ENCODE results near the gene KDM1B. TPM values are rescaled to one million over a fixed set of nuclear protein-coding genes. Genes with fewer than 3 reads are reported as not detected.
A peak's percentile ranks its signal among the peaks of the same experiment; 100 is the strongest.

The KDM1B gene
- total and polyA plus RNA-seq, 5 donors from 2014 or later = 0.94 to 13.1 (median 3.2) TPM

GRCh38 chr6:18245079-18245478 lies 89.9 kb downstream of the KDM1B start:
- H3K27ac Mint-ChIP-seq = peak overlapping the region in 2 of 3 donors; percentile 27 to 88
- no peak overlapping the region for H3K4me3 Mint-ChIP-seq
- Histone ChIP-seq H3K4me3 (ENCODE audit: low read depth, low read length) (no peak overlapping the region), H3K4me1 (ENCODE audit: control insufficient read depth, insufficient read depth, low read length, poor library complexity, severe bottlenecking) (peaks cover 11% of the 10 kb centered on the region), H3K36me3 (ENCODE audit: control insufficient read depth, insufficient read depth, low read length) (peaks cover 56% of the 10 kb centered on the region), H3K27me3 (ENCODE audit: control insufficient read depth, insufficient read depth, low read length) (no peaks in the 10 kb centered on the region), H3K27ac (ENCODE audit: insufficient read depth, low read length, poor library complexity, severe bottlenecking) (no peak overlapping the region), H3K9me3 (ENCODE audit: control insufficient read depth in 2 of 2, low read length in 2 of 2) (no peaks in the 10 kb centered on the region)
- no peaks in the 10 kb centered on the region for H3K27me3 Mint-ChIP-seq
- H3K4me1 Mint-ChIP-seq = peaks cover 46 to 74% (median 58%) of the 10 kb centered on the region in 4 donors
- no peaks in the 10 kb centered on the region for H3K9me3 Mint-ChIP-seq
- ATAC-seq (ENCODE audit: low read depth in 2 of 2) = no peak
- DNase-seq = no peak
- H3K36me3 Mint-ChIP-seq = peaks cover 67% of the 10 kb centered on the region

DNA sequence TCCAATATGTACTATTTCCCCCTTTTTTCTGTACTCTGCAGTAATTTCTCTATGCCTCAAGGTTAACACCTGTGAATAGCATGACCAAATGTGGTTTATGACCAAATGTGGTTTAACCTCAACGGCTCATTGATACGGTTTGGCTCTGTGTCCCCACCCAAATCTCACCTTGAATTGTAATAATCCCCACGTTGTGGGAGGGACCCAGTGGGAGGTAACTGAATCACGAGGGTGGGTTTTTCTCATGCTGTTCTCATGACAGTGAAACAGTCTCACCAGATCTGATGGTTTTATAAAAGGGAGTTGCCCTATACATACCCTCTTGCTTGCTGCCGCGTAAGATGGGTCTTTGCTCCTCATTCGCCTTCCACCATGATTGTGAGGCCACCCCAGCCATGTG lies 90.4 kb downstream of the KDM1B start:
- Histone ChIP-seq H3K9me3 (ENCODE audit: control insufficient read depth in 2 of 2, low read length in 2 of 2) (no peaks in the 10 kb centered on the region), H3K36me3 (ENCODE audit: control insufficient read depth, insufficient read depth, low read length) (peaks cover 57% of the 10 kb centered on the region), H3K4me1 (ENCODE audit: control insufficient read depth, insufficient read depth, low read length, poor library complexity, severe bottlenecking) (peaks cover 11% of the 10 kb centered on the region), H3K27ac (ENCODE audit: insufficient read depth, low read length, poor library complexity, severe bottlenecking) (no peak overlapping the region), H3K4me3 (ENCODE audit: low read depth, low read length) (no peak overlapping the region), H3K27me3 (ENCODE audit: control insufficient read depth, insufficient read depth, low read length) (no peaks in the 10 kb centered on the region)
- DNase-seq (peak in 2 of 3 donors; percentile 24 to 51), ATAC-seq (ENCODE audit: low read depth in 2 of 2) (no peak)
- H3K9me3 Mint-ChIP-seq = no peaks in the 10 kb centered on the region
- peak overlapping the region in 2 of 3 donors; percentile 12 to 88 for H3K27ac Mint-ChIP-seq
- H3K4me3 Mint-ChIP-seq = no peak overlapping the region
- peaks cover 67% of the 10 kb centered on the region for H3K36me3 Mint-ChIP-seq
- H3K4me1 Mint-ChIP-seq = peaks cover 42 to 68% (median 54%) of the 10 kb centered on the region in 4 donors
- H3K27me3 Mint-ChIP-seq = no peaks in the 10 kb centered on the region

DNA sequence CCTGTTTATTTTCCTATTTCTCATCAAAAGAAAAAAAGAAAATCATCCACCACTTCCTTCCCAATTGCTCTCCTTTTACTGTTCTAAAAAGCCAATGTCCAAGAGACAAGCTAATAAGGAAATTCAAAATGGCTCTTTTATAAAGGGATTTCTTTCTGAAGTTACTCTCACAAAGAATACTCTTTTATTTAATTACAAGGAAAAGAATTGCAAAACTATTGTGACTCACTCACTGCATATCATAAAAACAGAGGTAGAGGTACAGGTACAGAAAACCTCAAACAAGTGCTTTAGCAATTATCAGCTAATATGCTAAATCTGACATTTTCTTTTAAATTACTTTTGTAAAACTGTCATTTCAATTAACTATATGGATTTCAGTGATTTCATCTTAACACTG lies 91.0 kb downstream of the KDM1B start:
- no peak overlapping the region for H3K27ac Mint-ChIP-seq
- H3K4me1 Mint-ChIP-seq = peaks cover 42 to 63% (median 51%) of the 10 kb centered on the region in 4 donors
- H3K9me3 Mint-ChIP-seq = no peaks in the 10 kb centered on the region
- peaks cover 64% of the 10 kb centered on the region for H3K36me3 Mint-ChIP-seq
- Histone ChIP-seq H3K4me1 (ENCODE audit: control insufficient read depth, insufficient read depth, low read length, poor library complexity, severe bottlenecking) (peaks cover 11% of the 10 kb centered on the region), H3K36me3 (ENCODE audit: control insufficient read depth, insufficient read depth, low read length) (peaks cover 63% of the 10 kb centered on the region), H3K9me3 (ENCODE audit: control insufficient read depth in 2 of 2, low read length in 2 of 2) (no peaks in the 10 kb centered on the region), H3K27ac (ENCODE audit: insufficient read depth, low read length, poor library complexity, severe bottlenecking) (no peak overlapping the region), H3K27me3 (ENCODE audit: control insufficient read depth, insufficient read depth, low read length) (no peaks in the 10 kb centered on the region), H3K4me3 (ENCODE audit: low read depth, low read length) (no peak overlapping the region)
- DNase-seq = no peak
- no peaks in the 10 kb centered on the region for H3K27me3 Mint-ChIP-seq
- ATAC-seq (ENCODE audit: low read depth in 2 of 2) = no peak
- H3K4me3 Mint-ChIP-seq = no peak overlapping the region

DNA sequence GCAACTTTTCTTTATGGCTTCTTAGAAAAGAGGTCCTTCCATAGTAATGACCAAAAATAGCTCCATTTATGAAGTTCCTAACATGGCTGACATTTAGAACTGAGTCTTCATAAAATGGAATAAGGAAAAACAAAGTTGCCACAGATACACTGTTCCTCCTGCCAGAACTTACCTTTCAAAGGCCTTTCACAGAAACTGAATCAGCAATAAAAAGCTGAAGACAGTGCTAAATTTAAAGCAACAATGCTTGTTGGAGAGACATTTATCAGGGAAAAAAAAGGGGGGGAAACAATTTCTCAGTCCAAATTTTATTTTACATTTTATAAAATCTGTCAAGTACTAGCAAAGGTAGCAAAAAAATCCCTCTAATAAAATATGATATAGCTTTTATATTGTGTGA lies 91.8 kb downstream of the KDM1B start:
- peak overlapping the region in 1 of 3 donors; percentile 11 for H3K27ac Mint-ChIP-seq
- Histone ChIP-seq H3K36me3 (ENCODE audit: control insufficient read depth, insufficient read depth, low read length) (peaks cover 69% of the 10 kb centered on the region), H3K9me3 (ENCODE audit: control insufficient read depth in 2 of 2, low read length in 2 of 2) (no peaks in the 10 kb centered on the region), H3K4me3 (ENCODE audit: low read depth, low read length) (no peak overlapping the region), H3K27ac (ENCODE audit: insufficient read depth, low read length, poor library complexity, severe bottlenecking) (no peak overlapping the region), H3K27me3 (ENCODE audit: control insufficient read depth, insufficient read depth, low read length) (no peaks in the 10 kb centered on the region), H3K4me1 (ENCODE audit: control insufficient read depth, insufficient read depth, low read length, poor library complexity, severe bottlenecking) (peaks cover 6% of the 10 kb centered on the region)
- ATAC-seq (ENCODE audit: low read depth in 2 of 2) = no peak
- H3K4me3 Mint-ChIP-seq = no peak overlapping the region
- no peaks in the 10 kb centered on the region for H3K9me3 Mint-ChIP-seq
- DNase-seq = no peak
- peaks cover 47 to 61% (median 52%) of the 10 kb centered on the region in 4 donors for H3K4me1 Mint-ChIP-seq
- peaks cover 68% of the 10 kb centered on the region for H3K36me3 Mint-ChIP-seq
- no peaks in the 10 kb centered on the region for H3K27me3 Mint-ChIP-seq

DNA sequence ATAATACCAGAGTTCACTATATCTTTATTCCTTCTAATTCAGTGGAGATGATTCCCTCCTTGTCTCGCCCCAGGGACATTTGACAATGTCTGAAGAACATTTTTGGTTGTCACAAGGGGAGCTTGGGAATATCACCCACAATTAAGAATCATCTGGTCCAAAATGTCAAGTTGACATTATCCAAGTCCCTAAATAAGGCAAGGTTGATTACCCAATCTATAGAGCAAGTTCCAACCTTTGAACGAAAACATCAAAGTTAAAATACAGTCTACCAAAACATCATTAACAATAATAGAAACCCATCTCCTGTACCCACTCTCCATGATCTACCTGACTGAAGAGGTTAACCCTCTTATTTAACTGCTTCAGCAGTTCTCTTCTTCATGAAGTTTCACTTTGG lies 93.5 kb downstream of the KDM1B start:
- Mint-ChIP-seq H3K4me1 (peaks cover 37 to 57% (median 40%) of the 10 kb centered on the region in 4 donors), H3K9me3 (no peaks in the 10 kb centered on the region), H3K4me3 (no peak overlapping the region), H3K27me3 (no peaks in the 10 kb centered on the region), H3K36me3 (peaks cover 60% of the 10 kb centered on the region), H3K27ac (no peak overlapping the region)
- no peaks in the 10 kb centered on the region for H3K9me3 ChIP-seq (ENCODE audit: control insufficient read depth in 2 of 2, low read length in 2 of 2)
- DNase-seq (no peak), ATAC-seq (ENCODE audit: low read depth in 2 of 2) (no peak)
- no peaks in the 10 kb centered on the region for H3K27me3 ChIP-seq (ENCODE audit: control insufficient read depth, insufficient read depth, low read length)
- no peak overlapping the region for H3K27ac ChIP-seq (ENCODE audit: insufficient read depth, low read length, poor library complexity, severe bottlenecking)
- H3K4me1 ChIP-seq (ENCODE audit: control insufficient read depth, insufficient read depth, low read length, poor library complexity, severe bottlenecking) = peaks cover 4% of the 10 kb centered on the region
- H3K4me3 ChIP-seq (ENCODE audit: low read depth, low read length) = no peak overlapping the region
- peaks cover 70% of the 10 kb centered on the region for H3K36me3 ChIP-seq (ENCODE audit: control insufficient read depth, insufficient read depth, low read length)

- peaks cover 55% of the 10 kb centered on the region for H3K36me3 Mint-ChIP-seq
- H3K27ac Mint-ChIP-seq = no peak overlapping the region
These were observed 94.0 kb downstream of the KDM1B start for GRCh38 chr6:18249271-18249670.

GRCh38 chr6:18253635-18254034 lies 98.4 kb downstream of the KDM1B start:
- no peak for DNase-seq
- H3K27ac ChIP-seq (ENCODE audit: insufficient read depth, low read length, poor library complexity, severe bottlenecking) = no peak overlapping the region
- Mint-ChIP-seq H3K4me1 (peaks cover 21 to 28% (median 26%) of the 10 kb centered on the region in 4 donors), H3K36me3 (peaks cover 44% of the 10 kb centered on the region), H3K27ac (no peak overlapping the region), H3K27me3 (no peaks in the 10 kb centered on the region), H3K9me3 (no peaks in the 10 kb centered on the region), H3K4me3 (no peak overlapping the region)
- no peak for ATAC-seq (ENCODE audit: low read depth in 2 of 2)
- H3K4me1 ChIP-seq (ENCODE audit: control insufficient read depth, insufficient read depth, low read length, poor library complexity, severe bottlenecking) = no peaks in the 10 kb centered on the region
- H3K4me3 ChIP-seq (ENCODE audit: low read depth, low read length) = no peak overlapping the region
- H3K36me3 ChIP-seq (ENCODE audit: control insufficient read depth, insufficient read depth, low read length) = peaks cover 78% of the 10 kb centered on the region
- H3K9me3 ChIP-seq (ENCODE audit: control insufficient read depth in 2 of 2, low read length in 2 of 2) = no peaks in the 10 kb centered on the region
- no peaks in the 10 kb centered on the region for H3K27me3 ChIP-seq (ENCODE audit: control insufficient read depth, insufficient read depth, low read length)

More at GRCh38 chr6:18249271-18249670, 94.0 kb downstream of the KDM1B start:
- ATAC-seq (ENCODE audit: low read depth in 2 of 2) = no peak
- Histone ChIP-seq H3K27ac (ENCODE audit: insufficient read depth, low read length, poor library complexity, severe bottlenecking) (no peak overlapping the region), H3K36me3 (ENCODE audit: control insufficient read depth, insufficient read depth, low read length) (peaks cover 75% of the 10 kb centered on the region), H3K4me3 (ENCODE audit: low read depth, low read length) (no peak overlapping the region), H3K27me3 (ENCODE audit: control insufficient read depth, insufficient read depth, low read length) (no peaks in the 10 kb centered on the region), H3K9me3 (ENCODE audit: control insufficient read depth in 2 of 2, low read length in 2 of 2) (no peaks in the 10 kb centered on the region), H3K4me1 (ENCODE audit: control insufficient read depth, insufficient read depth, low read length, poor library complexity, severe bottlenecking) (peaks cover 4% of the 10 kb centered on the region)
- Mint-ChIP-seq H3K27me3 (no peaks in the 10 kb centered on the region), H3K9me3 (no peaks in the 10 kb centered on the region), H3K4me3 (no peak overlapping the region), H3K4me1 (peaks cover 32 to 55% (median 38%) of the 10 kb centered on the region in 4 donors)
- DNase-seq = no peak

DNA sequence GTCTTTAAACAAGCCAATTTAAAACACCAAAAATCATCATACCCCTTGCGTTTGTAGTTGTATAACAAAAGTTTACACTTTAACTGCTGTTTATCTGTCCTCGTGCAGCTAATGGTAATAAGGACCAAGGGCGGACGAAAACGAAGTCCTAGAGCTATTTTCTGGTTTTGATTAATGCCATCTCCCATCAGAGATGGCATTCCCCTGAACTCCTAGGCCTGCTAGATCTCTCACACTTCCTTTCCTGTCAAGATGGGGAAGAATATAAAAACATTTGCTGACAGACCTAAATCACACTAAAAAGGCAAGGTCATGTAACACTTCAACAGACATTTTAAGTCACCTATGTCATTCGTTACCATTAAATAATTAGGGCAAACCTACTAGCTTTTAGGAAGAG lies 99.6 kb downstream of the KDM1B start:
- Histone ChIP-seq H3K4me3 (ENCODE audit: low read depth, low read length) (no peak overlapping the region), H3K9me3 (ENCODE audit: control insufficient read depth in 2 of 2, low read length in 2 of 2) (no peaks in the 10 kb centered on the region), H3K27me3 (ENCODE audit: control insufficient read depth, insufficient read depth, low read length) (no peaks in the 10 kb centered on the region), H3K4me1 (ENCODE audit: control insufficient read depth, insufficient read depth, low read length, poor library complexity, severe bottlenecking) (peaks cover 3% of the 10 kb centered on the region), H3K27ac (ENCODE audit: insufficient read depth, low read length, poor library complexity, severe bottlenecking) (no peak overlapping the region), H3K36me3 (ENCODE audit: control insufficient read depth, insufficient read depth, low read length) (peaks cover 66% of the 10 kb centered on the region)
- ATAC-seq (ENCODE audit: low read depth in 2 of 2) (no peak), DNase-seq (no peak)
- peak overlapping the region in 2 of 3 donors; percentile 23 to 34 for H3K27ac Mint-ChIP-seq
- H3K27me3 Mint-ChIP-seq = no peaks in the 10 kb centered on the region
- peaks cover 26 to 31% (median 30%) of the 10 kb centered on the region in 4 donors for H3K4me1 Mint-ChIP-seq
- H3K4me3 Mint-ChIP-seq = no peak overlapping the region
- H3K9me3 Mint-ChIP-seq = no peaks in the 10 kb centered on the region
- H3K36me3 Mint-ChIP-seq = peaks cover 32% of the 10 kb centered on the region
